Measurements from ENCODE around the gene MX1.

- TF ChIP-seq CTCF (IDR thresholded peaks at IDR 0.05; ENCODE audit: insufficient read depth, low read length): no peak
- TF ChIP-seq POLR2AphosphoS5 (IDR thresholded peaks at IDR 0.05; ENCODE audit: low read depth): no peak
Observed at GRCh38 chr21:41435706-41436105, 9.7 kb downstream of the MX1 start.
